ENCODE data around the gene FBRS.

FBRS gene

GRCh38 chr16:30644334-30644830, 13.8 kb upstream of the FBRS start:
- no peak for DNase-seq (ENCODE audit: low spot score)

- DNase-seq (ENCODE audit: low spot score), result no peak
These were observed 12.5 kb upstream of the FBRS start for GRCh38 chr16:30645727-30646126.

- no peak for DNase-seq (ENCODE audit: low spot score)
These were observed 11.0 kb upstream of the FBRS start for GRCh38 chr16:30647274-30647571.

- DNase-seq (ENCODE audit: low spot score), result no peak
These were observed 8.4 kb upstream of the FBRS start for GRCh38 chr16:30649725-30650368.

GRCh38 chr16:30650369-30651123, 7.7 kb upstream of the FBRS start, which contains the start of gene PRR14:
Gene PRR14, plus strand, starts transcription at chr16:30650960. Its CDS starts 686 bp downstream, at chr16:30651646.
- DNase-seq (ENCODE audit: low spot score), result peak; percentile 99

GRCh38 chr16:30651124-30652004, 6.9 kb upstream of the FBRS start:
- peak; percentile 75 for DNase-seq (ENCODE audit: low spot score)

GRCh38 chr16:30652005-30652296, 6.3 kb upstream of the FBRS start:
- no peak for DNase-seq (ENCODE audit: low spot score)

GRCh38 chr16:30652718-30653117, 5.5 kb upstream of the FBRS start:
- no peak for DNase-seq (ENCODE audit: low spot score)

- no peak for DNase-seq (ENCODE audit: low spot score)
These were observed 3.4 kb upstream of the FBRS start for GRCh38 chr16:30654856-30655255.

GRCh38 chr16:30655815-30656347, 2.4 kb upstream of the FBRS start:
- no peak for DNase-seq (ENCODE audit: low spot score)

- no peak for DNase-seq (ENCODE audit: low spot score)
These were observed 1.8 kb upstream of the FBRS start for GRCh38 chr16:30656388-30656787.

GRCh38 chr16:30656974-30657865, 1.0 kb upstream of the FBRS start:
- DNase-seq (ENCODE audit: low spot score), result no peak

GRCh38 chr16:30658731-30659506, 688 bp downstream of the FBRS start:
- DNase-seq (ENCODE audit: low spot score), result no peak

- peak; percentile 18 for DNase-seq (ENCODE audit: low spot score)
These were observed 1.5 kb downstream of the FBRS start for GRCh38 chr16:30659507-30660423.

- no peak for DNase-seq (ENCODE audit: low spot score)
These were observed 2.4 kb downstream of the FBRS start for GRCh38 chr16:30660424-30661261.

- no peak for DNase-seq (ENCODE audit: low spot score)
These were observed 4.2 kb downstream of the FBRS start for GRCh38 chr16:30662449-30662848.

GRCh38 chr16:30663038-30663437, 4.8 kb downstream of the FBRS start:
- no peak for DNase-seq (ENCODE audit: low spot score)

GRCh38 chr16:30663820-30664219, 5.6 kb downstream of the FBRS start:
- no peak for DNase-seq (ENCODE audit: low spot score)

- DNase-seq (ENCODE audit: low spot score), result no peak
These were observed 6.4 kb downstream of the FBRS start for GRCh38 chr16:30664616-30665109.
